Measurements from ENCODE around the gene SRBD1. TPM values are rescaled to one million over a fixed set of nuclear protein-coding genes. Genes with fewer than 3 reads are reported as not detected.

Gene SRBD1
- total RNA-seq, 2 donors from 2014 or later: 19.0 to 22.3 TPM

DNA sequence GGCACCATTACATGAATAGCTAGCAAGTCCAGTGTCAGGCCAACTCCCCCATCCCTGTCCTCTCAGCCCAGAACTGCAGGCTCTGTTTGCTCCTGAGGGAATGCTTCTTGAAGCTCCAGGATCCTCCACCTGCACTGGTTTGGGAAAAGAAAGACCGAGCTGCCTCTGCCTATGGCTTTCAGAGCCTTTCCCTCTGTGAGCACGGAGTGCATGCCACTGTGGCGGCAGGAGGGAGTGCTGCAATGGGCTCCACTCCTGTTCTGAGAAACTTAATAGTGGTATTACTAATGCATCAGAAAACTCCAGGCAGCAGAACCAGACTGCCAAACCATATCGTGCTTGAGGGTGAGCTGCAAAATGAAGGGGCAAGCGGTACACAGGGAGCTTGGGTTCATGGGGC lies 271.8 kb downstream of the SRBD1 start:
- no peaks in the 10 kb centered on the region for H3K27me3 ChIP-seq (replicated peaks; ENCODE audit: insufficient read depth)
- H3K36me3 ChIP-seq: no peaks in the 10 kb centered on the region
- H3K9me3 ChIP-seq: no peaks in the 10 kb centered on the region
- TF ChIP-seq, protein P1, sequence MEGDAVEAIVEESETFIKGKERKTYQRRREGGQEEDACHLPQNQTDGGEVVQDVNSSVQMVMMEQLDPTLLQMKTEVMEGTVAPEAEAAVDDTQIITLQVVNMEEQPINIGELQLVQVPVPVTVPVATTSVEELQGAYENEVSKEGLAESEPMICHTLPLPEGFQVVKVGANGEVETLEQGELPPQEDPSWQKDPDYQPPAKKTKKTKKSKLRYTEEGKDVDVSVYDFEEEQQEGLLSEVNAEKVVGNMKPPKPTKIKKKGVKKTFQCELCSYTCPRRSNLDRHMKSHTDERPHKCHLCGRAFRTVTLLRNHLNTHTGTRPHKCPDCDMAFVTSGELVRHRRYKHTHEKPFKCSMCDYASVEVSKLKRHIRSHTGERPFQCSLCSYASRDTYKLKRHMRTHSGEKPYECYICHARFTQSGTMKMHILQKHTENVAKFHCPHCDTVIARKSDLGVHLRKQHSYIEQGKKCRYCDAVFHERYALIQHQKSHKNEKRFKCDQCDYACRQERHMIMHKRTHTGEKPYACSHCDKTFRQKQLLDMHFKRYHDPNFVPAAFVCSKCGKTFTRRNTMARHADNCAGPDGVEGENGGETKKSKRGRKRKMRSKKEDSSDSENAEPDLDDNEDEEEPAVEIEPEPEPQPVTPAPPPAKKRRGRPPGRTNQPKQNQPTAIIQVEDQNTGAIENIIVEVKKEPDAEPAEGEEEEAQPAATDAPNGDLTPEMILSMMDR (IDR thresholded peaks at IDR 0.05): no peak
- no peak overlapping the region for H3K4me3 ChIP-seq
- peaks cover 3 to 6% of the 10 kb centered on the region in 2 donors for H3K4me1 ChIP-seq (ENCODE audit: control insufficient read depth in 1 of 2, low read depth in 2 of 2)
- ATAC-seq (ENCODE audit: insufficient number of reproducible peaks, low FRiP score, low read depth) (no peak), DNase-seq (ENCODE audit: low spot score) (no peak)
- H3K27ac ChIP-seq: no peak overlapping the region

Other genes with a start within 250 kb of the SRBD1 start
- gene PRKCE, start 40.4 kb upstream of the SRBD1 start, total RNA-seq: 10 to 100 TPM in 1 of 2 donors, 1 to 10 TPM in 1; 5.8 to 18.1 TPM

All from thoracic aorta (tissue), 2 donors.